ENCODE results near the gene LCMT2. TPM values are rescaled to one million over a fixed set of nuclear protein-coding genes. Genes with fewer than 3 reads are reported as not detected.

The LCMT2 gene
- total RNA-seq, 1 experiment from 2014 or later = 12.1 TPM

DNA sequence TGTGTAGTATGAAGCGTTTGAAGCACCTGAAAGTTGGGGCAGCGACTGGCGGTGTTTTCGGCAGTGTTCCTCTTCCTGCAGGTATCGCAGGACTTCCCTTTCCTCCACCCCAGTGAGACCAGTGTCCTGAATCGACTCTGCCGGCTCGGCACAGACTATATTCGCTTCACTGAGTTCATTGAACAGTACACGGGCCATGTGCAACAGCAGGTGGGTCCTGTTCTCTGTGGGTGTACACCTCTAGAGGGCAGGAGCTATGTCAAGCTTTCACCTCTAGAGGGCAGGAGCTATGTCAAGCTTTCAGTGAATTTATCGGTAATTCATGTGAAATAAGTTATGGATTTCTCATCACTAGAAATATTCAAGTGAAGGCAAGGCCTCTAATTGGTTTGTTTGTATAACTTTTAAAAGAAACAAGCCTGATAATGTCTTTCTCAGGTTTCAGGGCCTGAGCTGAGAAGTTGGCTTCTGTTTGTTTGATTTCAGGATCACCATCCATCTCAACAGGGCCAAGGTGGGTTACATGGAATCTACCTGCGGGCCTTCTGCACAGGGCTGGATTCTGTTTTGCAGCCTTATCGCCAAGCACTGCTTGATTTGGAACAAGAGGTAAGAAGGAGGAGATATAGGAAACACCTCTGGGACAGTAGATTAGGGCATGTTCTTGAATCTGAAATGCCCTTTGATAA lies 45.8 kb upstream of the LCMT2 start:
- peaks cover 5% of the 10 kb centered on the region for H3K4me1 ChIP-seq (ENCODE audit: control insufficient read depth, insufficient read depth, low read length)
- no peaks in the 10 kb centered on the region for H3K9me3 ChIP-seq (ENCODE audit: control insufficient read depth, insufficient read depth, low read depth, low read length)
- H3K27me3 ChIP-seq (ENCODE audit: control insufficient read depth, insufficient read depth, low read length) = no peaks in the 10 kb centered on the region
- TF ChIP-seq TCF7L2 (IDR thresholded peaks at IDR 0.05; ENCODE audit: low read depth, low read length) (no peak), CTCF (IDR thresholded peaks at IDR 0.05) (peak; percentile 90), POLR2AphosphoS5 (IDR thresholded peaks at IDR 0.05; ENCODE audit: low read depth, low read length) (no peak), SIN3A (IDR thresholded peaks at IDR 0.05; ENCODE audit: borderline replicate concordance, insufficient read depth, low read depth, low read length) (no peak), REST (IDR thresholded peaks at IDR 0.05; ENCODE audit: insufficient read depth in 1 of 2, low read depth in 2 of 2, low read length in 1 of 2) (no peak)
- BruUV-seq (replicated peaks) = no TSS peak
- DNase-seq (ENCODE audit: low read depth, low spot score) (no peak), ATAC-seq (peak; percentile 65; the same call in 1 of the 2 replicates)
- peaks cover 18% of the 10 kb centered on the region for H3K36me3 ChIP-seq (ENCODE audit: control insufficient read depth, insufficient read depth, low read length)
- ChIA-PET POLR2A (no interaction called here), CTCF (interaction anchor here (0.7 to 1.0 kb wide), 3 partner anchors 11 to 27 kb away, joined by 3 to 6 read pairs (median 3); no protein-coding TSS in a partner anchor)
- in situ Hi-C loops (cut with HindIII; ENCODE audit: low pct_unique_long_range_greater_than_20kb, low sequenced_read_pairs) (no loop called here), intact Hi-C loops (cut with micrococcal nuclease; ENCODE audit: unreplicated experiment) (no loop called here)
- no peak overlapping the region for H3K4me3 ChIP-seq (ENCODE audit: low read depth in 2 of 2, low read length in 2 of 2)
- H3K27ac ChIP-seq (ENCODE audit: low read length) = no peak overlapping the region

DNA sequence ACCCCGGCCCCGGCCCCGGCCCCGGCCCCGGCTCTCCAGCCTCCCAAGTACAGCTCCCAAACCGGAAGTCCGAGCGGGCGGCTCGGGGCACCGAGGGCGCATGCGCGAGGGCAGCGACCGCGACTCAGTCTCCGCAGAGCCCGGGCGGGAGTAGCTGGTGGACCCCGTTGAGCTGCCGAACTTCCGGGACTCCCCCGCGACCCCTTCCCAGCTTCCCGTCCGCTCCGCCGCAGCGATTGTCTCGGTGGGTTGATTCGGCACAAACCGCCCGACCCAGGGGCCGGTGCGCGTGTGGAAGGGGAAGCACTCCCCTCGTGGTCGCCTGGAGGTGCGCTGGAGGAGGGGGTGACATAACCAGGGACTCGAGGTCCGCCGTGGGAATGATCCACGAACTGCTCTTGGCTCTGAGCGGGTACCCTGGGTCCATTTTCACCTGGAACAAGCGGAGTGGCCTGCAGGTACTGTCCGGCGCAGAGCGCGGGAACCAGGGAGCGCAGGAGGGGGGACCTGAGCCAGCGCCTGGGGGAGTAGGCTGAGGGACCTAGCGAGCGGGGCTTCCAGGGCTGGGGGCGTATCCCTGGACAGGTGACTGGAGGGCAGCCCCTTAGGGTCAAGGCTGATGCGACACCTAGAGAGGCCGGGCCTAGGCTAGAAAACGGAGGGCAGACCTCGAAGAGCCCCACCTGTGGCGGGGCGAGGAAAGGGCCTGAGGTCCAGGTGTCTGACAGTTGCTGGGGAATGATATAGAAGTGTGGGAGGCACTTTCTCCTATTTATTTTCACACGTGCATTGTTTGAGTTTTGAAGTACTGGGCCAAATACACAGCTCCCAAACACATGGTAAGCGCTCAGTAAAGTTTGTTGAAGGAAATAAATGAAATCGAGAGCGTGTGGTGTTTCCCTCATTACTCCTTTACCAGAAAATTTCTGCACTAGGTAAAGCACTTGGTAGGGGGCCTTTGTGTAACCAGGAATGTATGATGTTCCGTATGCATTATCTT lies 40.9 kb upstream of the LCMT2 start, which contains the start of the genes TUBGCP4 and ZSCAN29:
Gene TUBGCP4, plus strand, starts transcription at position 127 of the 1,000 bp plus-strand sequence. Its CDS starts 254 bp downstream, at position 381.
Gene ZSCAN29, minus strand, starts transcription at position 69 of the 1,000 bp plus-strand sequence. CDS start 1,130 bp downstream, outside the sequence.
- DNase-seq (ENCODE audit: low read depth, low spot score) (no peak), ATAC-seq (peak; percentile 96)
- TF ChIP-seq POLR2AphosphoS5 (IDR thresholded peaks at IDR 0.05; ENCODE audit: low read depth, low read length) (peak; percentile 65; the same call in 1 of the 2 replicates), TCF7L2 (IDR thresholded peaks at IDR 0.05; ENCODE audit: low read depth, low read length) (no peak), CTCF (IDR thresholded peaks at IDR 0.05) (peak; percentile 73), SIN3A (IDR thresholded peaks at IDR 0.05; ENCODE audit: borderline replicate concordance, insufficient read depth, low read depth, low read length) (0 out of 2 replicates have a peak, but pooled peaks have one; percentile 21), REST (IDR thresholded peaks at IDR 0.05; ENCODE audit: insufficient read depth in 1 of 2, low read depth in 2 of 2, low read length in 1 of 2) (no peak)
- in situ Hi-C loops (cut with HindIII; ENCODE audit: low pct_unique_long_range_greater_than_20kb, low sequenced_read_pairs) = no loop called here
- H3K9me3 ChIP-seq (ENCODE audit: control insufficient read depth, insufficient read depth, low read depth, low read length) = peaks cover 33% of the 10 kb centered on the region
- peaks cover 5% of the 10 kb centered on the region for H3K4me1 ChIP-seq (ENCODE audit: control insufficient read depth, insufficient read depth, low read length)
- ChIA-PET POLR2A (interaction anchor here (0.6 to 0.7 kb wide), 5 partner anchors 29 to 649 kb away, joined by 3 to 8 read pairs (median 3); no protein-coding TSS in a partner anchor), CTCF (interaction anchor here (0.6 to 0.7 kb wide), 3 partner anchors 21 to 543 kb away, joined by 3 to 4 read pairs (median 3); no protein-coding TSS in a partner anchor)
- peak within 1 kb of the TSS; percentile 75 to 77 for H3K4me3 ChIP-seq (ENCODE audit: low read depth in 2 of 2, low read length in 2 of 2)
- no peaks in the 10 kb centered on the region for H3K27me3 ChIP-seq (ENCODE audit: control insufficient read depth, insufficient read depth, low read length)
- TSS peak; percentile 67 for BruUV-seq (replicated peaks)
- intact Hi-C loops (cut with micrococcal nuclease; ENCODE audit: unreplicated experiment) = no loop called here
- peak within 1 kb of the TSS; percentile 87 for H3K27ac ChIP-seq (ENCODE audit: low read length)
- H3K36me3 ChIP-seq (ENCODE audit: control insufficient read depth, insufficient read depth, low read length) = no peaks in the 10 kb centered on the region; the same call in 1 of the 2 replicates

Measured in Panc1 (cell line).